C4-2B (cell line): ENCODE measurements around the gene CTNNA2.

Source experiments
- CTCF ChIP-seq: fragments of 450-650 bp; conservative IDR thresholded peaks from 2 replicates; pipeline ENCODE4 v1.5.1; 2017; ENCODE audit warnings: mild to moderate bottlenecking
- ZFX ChIP-seq: fragments of 450-650 bp; IDR thresholded peaks from 2 replicates; pipeline ENCODE4 v1.6.1; 2017

GRCh38 chr2:80302001-80302313, 789.1 kb downstream of the CTNNA2 start:
- TF ChIP-seq CTCF (no peak), ZFX (no peak)
